ENCODE measurements around the gene PPFIBP1.

- no peak for TF ChIP-seq CTCF (IDR thresholded peaks at IDR 0.05)
- TF ChIP-seq POLR2AphosphoS5 (IDR thresholded peaks at IDR 0.05; ENCODE audit: low read depth, low read length), result no peak
Observed at GRCh38 chr12:27657296-27657695, 133.3 kb downstream of the PPFIBP1 start.
